B cell (primary cell): ENCODE data around the gene RNF135. TPM values are rescaled to one million over a fixed set of nuclear protein-coding genes. Genes with fewer than 3 reads are reported as not detected.
A peak's percentile ranks its signal among the peaks of the same experiment; 100 is the strongest.

ENCODE experiments used
- ATAC-seq: fragments of 200-7000 bp; cut with Tn5 transposase; one replicate; pipeline ENCODE4 v1.10.0; 2021; ENCODE audit warnings: low read depth, mild to moderate bottlenecking, moderate number of reproducible peaks, moderate library complexity
- CTCF ChIA-PET: fragments of 350-600 bp; sonication (Branson Sonifier 250); formaldehyde crosslinking; loops from one replicate; lab custom pipeline; 2021; ENCODE audit warnings: antibody characterized with exemption, inconsistent platforms; lab: Charles Lee
- POLR2A ChIA-PET: fragments of 350-600 bp; sonication (Branson Sonifier 250); formaldehyde crosslinking; loops from one replicate; lab custom pipeline; 2021; ENCODE audit warnings: antibody characterized with exemption; lab: Charles Lee
- DNase-seq: peaks from one replicate; pipeline ENCODE4 v3.0.0; 2013
- H2AFZ ChIP-seq: 2 replicates; pipeline ENCODE4 v1.6.1; 2012; ENCODE audit warnings: mild to moderate bottlenecking, low read depth, low read length; ENCODE audit not compliant: insufficient read depth, poor library complexity, severe bottlenecking
- H3K27ac ChIP-seq, 2 donors: 1 replicate in 1 of 2; 2 replicates in 1 of 2; pipeline ENCODE4 v1.5.1; 2012 to 2013; ENCODE audit warnings: low read length in 2 of 2, mild to moderate bottlenecking in 2 of 2, moderate library complexity in 1 of 2
- H3K27me3 ChIP-seq, 4 experiments: fragments of 200-600 bp in 1 of 4; sonication (generic) in 1 of 4; replicated peaks in 1 of 4; 1 replicate in 2 of 4; 2 replicates in 2 of 4; pipeline versions ENCODE4 v1.6.1 to v1.7.0; 2013 to 2016; ENCODE audit warnings: low read length in 3 of 4, mild to moderate bottlenecking in 2 of 4, mixed read lengths in 1 of 4, moderate library complexity in 1 of 4; ENCODE audit not compliant: insufficient read depth in 4 of 4, control insufficient read depth in 3 of 4; ENCODE audit errors: control extremely low read depth in 1 of 4
- H3K36me3 ChIP-seq, 2 experiments: replicated peaks in 1 of 2; 1 replicate in 1 of 2; 2 replicates in 1 of 2; pipeline versions ENCODE4 v1.6.1 to v1.7.1; 2013; ENCODE audit warnings: low read length in 1 of 2; ENCODE audit not compliant: insufficient read depth in 2 of 2, control insufficient read depth in 1 of 2; ENCODE audit errors: control extremely low read depth in 1 of 2, extremely low read depth in 1 of 2
- H3K4me1 ChIP-seq, 2 donors: fragments of 200-600 bp in 1 of 2; sonication (generic) in 1 of 2; 1 replicate in 1 of 2; 2 replicates in 1 of 2; pipeline versions ENCODE4 v1.5.1 to v1.6.1; 2013 to 2017; ENCODE audit warnings: low read length in 2 of 2; ENCODE audit not compliant: control insufficient read depth in 2 of 2, insufficient read depth in 2 of 2
- H3K4me2 ChIP-seq: replicated peaks from 2 replicates; pipeline ENCODE3; 2012; ENCODE audit warnings: mild to moderate bottlenecking, low read depth, low read length; ENCODE audit not compliant: poor library complexity, severe bottlenecking
- H3K4me3 ChIP-seq, 5 experiments: fragments of 200-600 bp in 1 of 5; sonication (generic) in 1 of 5; 1 replicate in 3 of 5; 2 replicates in 2 of 5; pipeline versions ENCODE4 v1.5.1 to v1.7.0; 2011 to 2016; ENCODE audit warnings: low read length in 4 of 5, mild to moderate bottlenecking in 4 of 5, low read depth in 2 of 5, control low read depth in 1 of 5, moderate library complexity in 1 of 5; ENCODE audit not compliant: insufficient read depth in 1 of 5; ENCODE audit errors: control extremely low read depth in 1 of 5, extremely low read depth in 1 of 5
- H3K79me2 ChIP-seq: fragments of 200-600 bp; sonication (generic); one replicate; pipeline ENCODE4 v1.6.0; 2016; ENCODE audit warnings: low read length; ENCODE audit not compliant: control insufficient read depth, insufficient read depth
- H3K9ac ChIP-seq: fragments of 200-600 bp; sonication (generic); 2 replicates; pipeline ENCODE4 v1.6.1; 2017; ENCODE audit warnings: mild to moderate bottlenecking, low read length, moderate library complexity
- H3K9me3 ChIP-seq, 3 donors: one replicate each; pipeline versions ENCODE4 v1.6.1 to v1.7.1; 2013; ENCODE audit warnings: low read length in 2 of 3; ENCODE audit not compliant: control insufficient read depth in 2 of 3, insufficient read depth in 1 of 3; ENCODE audit errors: control extremely low read depth in 1 of 3
- H4K20me1 ChIP-seq: 2 replicates; pipeline ENCODE4 v1.6.0; 2012; ENCODE audit warnings: mild to moderate bottlenecking, low read length; ENCODE audit not compliant: insufficient read depth, control insufficient read depth, poor library complexity, severe bottlenecking
- H3K27ac Mint-ChIP-seq: one replicate; pipeline ENCODE4 v1.8.0; 2021; ENCODE audit warnings: mixed read lengths
- H3K27me3 Mint-ChIP-seq: one replicate; pipeline ENCODE4 v1.8.0; 2021; ENCODE audit warnings: mixed read lengths
- H3K4me1 Mint-ChIP-seq: one replicate; pipeline ENCODE4 v1.8.0; 2021; ENCODE audit warnings: mixed read lengths
- H3K4me3 Mint-ChIP-seq: one replicate; pipeline ENCODE4 v1.8.0; 2021; ENCODE audit warnings: mixed read lengths
- H3K9me3 Mint-ChIP-seq: one replicate; pipeline ENCODE4 v1.8.0; 2022; ENCODE audit warnings: mixed read lengths; ENCODE audit not compliant: insufficient read depth
- CTCF ChIP-seq: fragments of 200-600 bp; IDR thresholded peaks from one replicate; pipeline ENCODE4 v1.8.0; 2022; ENCODE audit warnings: antibody characterized with exemption, mild to moderate bottlenecking
- EZH2 ChIP-seq: IDR thresholded peaks from 2 replicates; pipeline ENCODE4 v1.6.1; 2012; ENCODE audit warnings: borderline replicate concordance, low read depth, mild to moderate bottlenecking, moderate library complexity, low read length; ENCODE audit not compliant: insufficient read depth, poor library complexity, severe bottlenecking
- WGBS: methylation state at CpG from one replicate; pipeline ENCODE4 v1.1.5; 2013; ENCODE audit warnings: missing lambda C conversion rate; ENCODE audit not compliant: insufficient coverage; 5-methylcytosine and 5-hydroxymethylcytosine counted together
- intact Hi-C: fragments of 100-400 bp; cut with micrococcal nuclease; formaldehyde crosslinking; loops from one replicate; pipeline ENCODE4 v1.10.0; 2022
- polyA plus RNA-seq: library from polyadenylated mRNA; depleted of rRNA; stranded (reverse); fragments of >200 nt; gene quantifications from 2 replicates; pipeline ENCODE4 v1.2.3, GENCODE V29; 2012
- total RNA-seq, 2 donors: library from RNA; stranded (reverse); fragments of 120-200 nt in 1 of 2; gene quantifications; 1 replicate in 1 of 2; 2 replicates in 1 of 2; pipeline versions ENCODE4 v1.2.3 to v1.2.4, GENCODE V29; 2013 to 2022

The RNF135 gene
- total and polyA plus RNA-seq, 2 donors (not counting 1 experiment from before 2014, with no cell fraction given) = 23.4 to 24.2 TPM

- Histone ChIP-seq H3K79me2 (no peaks in the 10 kb centered on the region), H3K4me1 (peaks cover 3 to 10% of the 10 kb centered on the region in 2 donors), H3K27me3 (no peaks in the 10 kb centered on the region), H3K9me3 (no peaks in the 10 kb centered on the region), H3K4me3 (no peak overlapping the region), H3K27ac (no peak overlapping the region), H3K36me3 (peaks cover 9 to 26% of the 10 kb centered on the region in 2 experiments), H3K9ac (no peak overlapping the region), H2AFZ (no peak overlapping the region), H4K20me1 (no peaks in the 10 kb centered on the region), H3K4me2 (no peak overlapping the region)
- DNase-seq (no peak), ATAC-seq (no peak)
- intact Hi-C loops = no loop called here
- TF ChIP-seq CTCF (no peak), EZH2 (no peak)
- Mint-ChIP-seq H3K4me3 (no peak overlapping the region), H3K4me1 (peaks cover 18% of the 10 kb centered on the region), H3K27me3 (no peaks in the 10 kb centered on the region), H3K27ac (no peak overlapping the region), H3K9me3 (no peaks in the 10 kb centered on the region)
- ChIA-PET POLR2A (interaction anchor here (0.6 kb wide), 1 partner anchor 121 kb away, joined by 7 read pairs; no protein-coding TSS in a partner anchor), CTCF (interaction anchor here (1.7 kb wide), 1 partner anchor 8 kb away, joined by 4 read pairs; no protein-coding TSS in a partner anchor)
- no CpG with 5 or more reads among the region's 2 CpGs for WGBS
These were observed 33.3 kb downstream of the RNF135 start for GRCh38 chr17:31004160-31004559.

- Histone ChIP-seq H3K27ac (peak overlapping the region; percentile 41 to 77), H3K79me2 (no peaks in the 10 kb centered on the region), H3K4me3 (peak overlapping the region; percentile 47 to 86 (median 69)), H3K36me3 (peaks cover 0 to 8% of the 10 kb centered on the region in 2 experiments), H2AFZ (peak overlapping the region; percentile 97), H3K9me3 (no peaks in the 10 kb centered on the region), H3K27me3 (no peaks in the 10 kb centered on the region), H3K4me1 (peaks cover 3 to 12% of the 10 kb centered on the region in 2 donors), H3K9ac (peak overlapping the region; percentile 90), H4K20me1 (no peaks in the 10 kb centered on the region), H3K4me2 (peak overlapping the region; percentile 94)
- Mint-ChIP-seq H3K27me3 (no peaks in the 10 kb centered on the region), H3K9me3 (no peaks in the 10 kb centered on the region), H3K4me1 (peaks cover 24% of the 10 kb centered on the region), H3K4me3 (peak overlapping the region; percentile 96), H3K27ac (peak overlapping the region; percentile 95)
- TF ChIP-seq EZH2 (no peak), CTCF (no peak)
- no peak for DNase-seq
- POLR2A ChIA-PET = interaction anchor here (0.6 to 2.1 kb wide), 7 partner anchors 30 to 381 kb away, joined by 3 to 7 read pairs (median 4); partner anchors contain the start of gene RNF135
- ATAC-seq = no peak
- whole genome bisulfite sequencing = 0% methylated on average over 1 of the region's 9 CpGs
- intact Hi-C loops = loop anchor here (5.0 kb wide), 1 partner anchor 36 kb away; the partner anchor contains the start of gene RNF135
- CTCF ChIA-PET = interaction anchor here (0.7 to 2.7 kb wide), 7 partner anchors 10 to 365 kb away, joined by 3 to 11 read pairs (median 3); partner anchors contain the start of gene RNF135
These were observed 37.0 kb downstream of the RNF135 start for GRCh38 chr17:31007695-31008373.
